Tibial nerve (tissue), 4 donors: ENCODE results near the gene RGS4. TPM values are rescaled to one million over a fixed set of nuclear protein-coding genes. Genes with fewer than 3 reads are reported as not detected.
A peak's percentile ranks its signal among the peaks of the same experiment; 100 is the strongest.

Experiments used
- DNase-seq, 2 donors: peaks; one replicate each; pipeline ENCODE4 v3.0.0-alpha.2; 2019; ENCODE audit warnings: low spot score in 2 of 2
- H3K27ac ChIP-seq, 4 donors: fragments of 200-600 bp; sonication (generic) in 3 of 4; one replicate each; pipeline ENCODE4 v1.5.1; 2017 to 2019; ENCODE audit warnings: mild to moderate bottlenecking in 1 of 4
- H3K27me3 ChIP-seq, 2 donors: fragments of 200-600 bp; sonication (generic) in 1 of 2; one replicate each; pipeline versions ENCODE4 v1.5.1 to v1.6.0; 2017 to 2019
- H3K36me3 ChIP-seq, 3 donors: fragments of 200-600 bp; sonication (generic); one replicate each; pipeline ENCODE4 v1.5.1; 2018 to 2019
- H3K4me1 ChIP-seq, 4 donors: fragments of 200-600 bp; sonication (generic) in 3 of 4; one replicate each; pipeline ENCODE4 v1.5.1; 2017 to 2019
- H3K4me3 ChIP-seq, 4 donors: fragments of 200-600 bp; sonication (generic) in 3 of 4; one replicate each; pipeline ENCODE4 v1.5.1; 2017 to 2019; ENCODE audit warnings: mild to moderate bottlenecking in 1 of 4, moderate library complexity in 1 of 4
- H3K9me3 ChIP-seq, 4 donors: fragments of 200-600 bp; sonication (generic) in 3 of 4; one replicate each; pipeline ENCODE4 v1.5.1; 2017 to 2019
- EP300 ChIP-seq, 2 donors: sonication (generic); formaldehyde crosslinking; IDR thresholded peaks; one replicate each; pipeline ENCODE4 v1.6.1; 2017; ENCODE audit warnings: antibody characterized with exemption in 2 of 2, mild to moderate bottlenecking in 1 of 2
- POLR2A ChIP-seq, 2 donors: fragments of 450-650 bp; IDR thresholded peaks; one replicate each; pipeline ENCODE4 v1.6.1; 2017; ENCODE audit warnings: antibody characterized with exemption in 2 of 2, mild to moderate bottlenecking in 2 of 2, moderate library complexity in 2 of 2
- WGBS, 2 donors: methylation state at CpG; one replicate each; pipeline ENCODE4 v1.1.5; 2018; 5-methylcytosine and 5-hydroxymethylcytosine counted together
- total RNA-seq, 4 donors: library from RNA; depleted of rRNA; stranded (reverse); fragments of >200 nt; gene quantifications; one replicate each; pipeline ENCODE4 v1.1.0, GENCODE V29; 2016
- TF ChIP-seq, protein P1 (sequence below), 5 experiments: fragments of 200-600 bp in 3 of 5; fragments of 450-650 bp in 2 of 5; sonication (generic) in 3 of 5; IDR thresholded peaks; one replicate each; pipeline ENCODE4 v1.5.1; 2016 to 2019; ENCODE audit warnings: antibody characterized with exemption in 5 of 5, mild to moderate bottlenecking in 3 of 5, moderate library complexity in 2 of 5

RGS4 gene
- 1 to 10 TPM in 1 of 4 donors, under 1 TPM in 2, not detected in 1; 0.21 to 1.4 (median 0.30) TPM for total RNA-seq

- H3K9me3 ChIP-seq = no peaks in the 10 kb centered on the region
- peaks cover 0 to 16% (median 0%) of the 10 kb centered on the region in 4 donors for H3K4me1 ChIP-seq
- TF ChIP-seq, protein P1, sequence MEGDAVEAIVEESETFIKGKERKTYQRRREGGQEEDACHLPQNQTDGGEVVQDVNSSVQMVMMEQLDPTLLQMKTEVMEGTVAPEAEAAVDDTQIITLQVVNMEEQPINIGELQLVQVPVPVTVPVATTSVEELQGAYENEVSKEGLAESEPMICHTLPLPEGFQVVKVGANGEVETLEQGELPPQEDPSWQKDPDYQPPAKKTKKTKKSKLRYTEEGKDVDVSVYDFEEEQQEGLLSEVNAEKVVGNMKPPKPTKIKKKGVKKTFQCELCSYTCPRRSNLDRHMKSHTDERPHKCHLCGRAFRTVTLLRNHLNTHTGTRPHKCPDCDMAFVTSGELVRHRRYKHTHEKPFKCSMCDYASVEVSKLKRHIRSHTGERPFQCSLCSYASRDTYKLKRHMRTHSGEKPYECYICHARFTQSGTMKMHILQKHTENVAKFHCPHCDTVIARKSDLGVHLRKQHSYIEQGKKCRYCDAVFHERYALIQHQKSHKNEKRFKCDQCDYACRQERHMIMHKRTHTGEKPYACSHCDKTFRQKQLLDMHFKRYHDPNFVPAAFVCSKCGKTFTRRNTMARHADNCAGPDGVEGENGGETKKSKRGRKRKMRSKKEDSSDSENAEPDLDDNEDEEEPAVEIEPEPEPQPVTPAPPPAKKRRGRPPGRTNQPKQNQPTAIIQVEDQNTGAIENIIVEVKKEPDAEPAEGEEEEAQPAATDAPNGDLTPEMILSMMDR (IDR thresholded peaks at IDR 0.05) = peak in 1 of 5 experiments; percentile 35
- no peak for TF ChIP-seq POLR2A (IDR thresholded peaks at IDR 0.05)
- H3K4me3 ChIP-seq = peak within 1 kb of the TSS in 2 of 4 donors; percentile 8 to 31
- peaks cover 0 to 13% of the 10 kb centered on the region in 2 donors for H3K27me3 ChIP-seq
- H3K27ac ChIP-seq = no peak within 1 kb of the TSS
- peak in 1 of 2 donors; percentile 18 for DNase-seq
- 1% methylated on average over 13 of the region's 13 CpGs for WGBS, 2 donors
- H3K36me3 ChIP-seq = no peaks in the 10 kb centered on the region
These were observed at the start of gene RGS4 for GRCh38 chr1:163069142-163069541. Gene RGS4, plus strand, starts transcription at chr1:163069361. Its CDS starts 124 bp downstream, at chr1:163069485.

- Histone ChIP-seq H3K4me3 (no peak overlapping the region), H3K27me3 (no peaks in the 10 kb centered on the region), H3K36me3 (no peaks in the 10 kb centered on the region), H3K9me3 (peaks cover 0 to 24% (median 4%) of the 10 kb centered on the region in 4 donors), H3K27ac (no peak overlapping the region), H3K4me1 (no peaks in the 10 kb centered on the region)
- no peak for DNase-seq
- TF ChIP-seq EP300 (IDR thresholded peaks at IDR 0.05) (no peak), POLR2A (IDR thresholded peaks at IDR 0.05) (no peak)
These were observed 47.0 kb upstream of the RGS4 start for GRCh38 chr1:163022129-163022528.

GRCh38 chr1:163027610-163028009 is 41.6 kb upstream of the RGS4 start:
- Histone ChIP-seq H3K4me3 (no peak overlapping the region), H3K27ac (no peak overlapping the region), H3K9me3 (peaks cover 0 to 12% (median 0%) of the 10 kb centered on the region in 4 donors), H3K4me1 (no peaks in the 10 kb centered on the region), H3K36me3 (no peaks in the 10 kb centered on the region), H3K27me3 (no peaks in the 10 kb centered on the region)
- TF ChIP-seq, protein P1 (IDR thresholded peaks at IDR 0.05) = no peak
- TF ChIP-seq POLR2A (IDR thresholded peaks at IDR 0.05) = no peak
- TF ChIP-seq EP300 (IDR thresholded peaks at IDR 0.05) = no peak
- DNase-seq = no peak

GRCh38 chr1:163029901-163030300 is 39.3 kb upstream of the RGS4 start:
- 52 to 68% methylated on average over 5 of the region's 5 CpGs for WGBS, 2 donors
- Histone ChIP-seq H3K27me3 (no peaks in the 10 kb centered on the region), H3K4me3 (no peak overlapping the region), H3K9me3 (no peaks in the 10 kb centered on the region), H3K36me3 (no peaks in the 10 kb centered on the region), H3K27ac (no peak overlapping the region), H3K4me1 (no peaks in the 10 kb centered on the region)
- TF ChIP-seq POLR2A (IDR thresholded peaks at IDR 0.05) (no peak), EP300 (IDR thresholded peaks at IDR 0.05) (no peak)
- TF ChIP-seq, protein P1 (IDR thresholded peaks at IDR 0.05) = no peak
- DNase-seq = no peak

GRCh38 chr1:163035446-163036249 is 33.5 kb upstream of the RGS4 start:
- TF ChIP-seq, protein P1 (IDR thresholded peaks at IDR 0.05) = no peak
- TF ChIP-seq EP300 (IDR thresholded peaks at IDR 0.05) (no peak), POLR2A (IDR thresholded peaks at IDR 0.05) (no peak)
- Histone ChIP-seq H3K4me3 (no peak overlapping the region), H3K27ac (no peak overlapping the region), H3K36me3 (no peaks in the 10 kb centered on the region), H3K9me3 (no peaks in the 10 kb centered on the region), H3K27me3 (no peaks in the 10 kb centered on the region), H3K4me1 (no peaks in the 10 kb centered on the region)
- DNase-seq = no peak
- 46 to 55% methylated on average over 3 of the region's 3 CpGs for WGBS, 2 donors
